Subcutaneous adipose tissue (tissue), 4 donors: ENCODE results near the gene PLOD3. TPM values are rescaled to one million over a fixed set of nuclear protein-coding genes. Genes with fewer than 3 reads are reported as not detected.

Experiments used
- CTCF ChIP-seq: fragments of 450-650 bp; IDR thresholded peaks from one replicate; pipeline ENCODE4 v1.5.1; 2016; ENCODE audit warnings: low read depth, mild to moderate bottlenecking, control low read depth, antibody characterized with exemption, moderate library complexity
- total RNA-seq, 4 donors: library from RNA; depleted of rRNA; stranded (reverse); fragments of >200 nt; gene quantifications; one replicate each; pipeline ENCODE4 v1.1.0, GENCODE V29; 2016

The PLOD3 gene
- total RNA-seq, result 10 to 100 TPM; 35.7 to 45.0 (median 42.6) TPM

DNA sequence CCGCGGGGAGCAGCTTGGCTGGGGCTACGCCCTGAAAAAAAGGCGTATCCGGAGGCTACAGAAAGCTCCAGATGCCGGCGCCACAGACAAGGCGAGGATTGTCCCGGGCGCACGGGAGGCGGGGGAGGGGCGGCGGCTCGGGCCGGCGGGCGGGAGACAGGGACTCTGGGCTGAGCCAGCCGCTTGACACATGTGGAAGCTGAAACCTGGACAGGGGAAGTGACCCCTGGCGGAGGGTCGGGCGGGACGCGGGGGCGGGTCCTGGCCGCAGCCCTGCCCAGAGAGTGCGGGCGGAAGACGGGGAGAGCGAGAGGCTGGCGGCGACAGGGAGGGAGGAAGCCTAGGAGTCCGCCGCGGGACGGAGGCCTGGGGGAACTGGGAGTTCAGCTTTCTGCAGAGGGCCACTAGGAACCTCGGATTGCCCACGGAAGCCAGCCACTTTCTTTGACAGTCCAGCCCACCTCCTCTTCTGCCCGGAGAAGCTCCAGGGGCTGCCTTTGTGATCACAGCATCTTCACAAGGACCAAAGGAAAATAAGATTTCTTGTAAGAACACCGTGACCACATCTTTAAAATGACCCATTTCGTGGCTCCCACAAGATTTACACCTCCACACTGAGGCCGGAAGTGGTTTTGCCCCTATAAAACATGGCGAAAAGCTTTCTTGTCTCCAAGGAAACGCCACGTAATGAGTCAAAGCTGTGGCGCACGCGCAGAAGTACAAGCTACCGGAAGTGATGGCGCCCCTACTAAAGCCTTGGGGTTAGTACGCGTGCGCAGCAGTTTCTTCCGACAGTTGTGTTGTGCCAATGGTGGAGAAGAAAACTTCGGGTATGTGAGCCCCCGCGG is at the start of gene PLOD3, which contains the start of gene ZNHIT1:
Gene PLOD3 (minus strand): TSS at position 194 of the 848 bp plus-strand sequence. CDS start 307 bp downstream, outside the sequence.
Gene ZNHIT1 (plus strand): TSS at position 778 of the 848 bp plus-strand sequence. CDS start 31 bp downstream, at position 809.
- no peak for TF ChIP-seq CTCF

DNA sequence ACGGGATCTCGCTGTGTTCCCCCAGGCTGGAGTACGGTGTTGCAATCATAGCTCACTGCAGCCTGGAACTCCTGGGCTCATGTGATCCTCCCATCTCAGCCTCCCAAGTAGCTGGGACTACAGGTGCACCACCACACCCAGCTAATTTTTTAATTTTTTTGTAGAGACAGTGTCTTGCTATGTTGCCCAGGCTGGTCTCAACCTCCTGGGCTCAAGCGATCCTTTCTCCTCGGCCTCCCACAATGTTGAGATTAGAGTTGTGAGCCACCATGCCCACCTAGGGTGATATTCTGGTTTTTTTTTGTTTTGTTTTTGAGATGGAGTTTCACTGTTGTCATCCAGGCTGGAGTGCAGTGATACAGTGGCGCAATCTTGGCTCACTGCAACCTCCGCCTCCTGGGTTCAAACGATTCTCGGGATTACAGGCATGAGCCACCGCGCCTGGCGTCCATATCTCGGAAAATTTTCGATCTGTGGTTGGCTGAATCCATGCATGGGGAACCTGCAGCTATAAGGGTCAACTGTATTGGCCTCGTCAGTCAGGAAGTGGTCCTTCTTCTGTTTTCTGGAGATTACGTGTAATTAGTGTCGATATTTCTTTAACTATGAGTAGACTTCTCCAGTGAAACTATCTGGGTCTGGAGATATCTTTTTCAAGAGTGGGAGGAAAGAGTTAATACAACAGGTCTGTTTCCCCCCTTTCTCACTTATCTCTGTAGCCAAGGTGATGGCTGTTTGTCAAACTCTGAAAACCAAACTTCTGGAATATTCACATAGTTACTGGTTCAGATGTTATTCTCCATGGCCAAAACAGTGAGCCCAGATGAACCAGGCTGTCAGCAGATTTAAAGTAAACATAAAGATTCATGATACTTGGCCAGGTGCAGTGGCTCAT is 48.5 kb upstream of the PLOD3 start:
- TF ChIP-seq CTCF, result no peak

DNA sequence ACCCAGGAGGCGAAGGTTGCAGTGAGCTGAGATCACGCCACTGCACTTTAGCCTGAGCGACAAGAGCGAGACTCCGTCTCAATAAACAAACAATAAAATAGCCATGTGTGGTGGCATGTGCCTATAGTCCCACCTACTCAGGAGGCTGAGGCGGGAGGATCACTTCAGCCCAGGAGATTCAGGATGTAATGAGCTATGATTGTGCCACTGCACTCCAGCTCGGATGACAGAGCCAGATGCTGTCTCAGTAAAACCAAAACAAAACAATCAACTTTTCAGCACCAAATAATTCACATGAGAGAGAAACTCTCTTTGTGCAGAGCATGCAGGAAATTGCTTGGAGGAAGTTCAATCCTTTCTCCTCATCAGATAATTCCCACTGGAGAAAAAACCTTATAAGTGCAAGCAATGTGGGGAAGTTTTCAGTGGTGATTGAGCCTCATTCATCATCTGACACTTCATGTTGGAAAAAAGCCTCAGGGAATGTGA is 40.9 kb upstream of the PLOD3 start:
- no peak for TF ChIP-seq CTCF

- no peak for TF ChIP-seq CTCF
These were observed 38.4 kb upstream of the PLOD3 start for GRCh38 chr7:101255796-101256195.

DNA sequence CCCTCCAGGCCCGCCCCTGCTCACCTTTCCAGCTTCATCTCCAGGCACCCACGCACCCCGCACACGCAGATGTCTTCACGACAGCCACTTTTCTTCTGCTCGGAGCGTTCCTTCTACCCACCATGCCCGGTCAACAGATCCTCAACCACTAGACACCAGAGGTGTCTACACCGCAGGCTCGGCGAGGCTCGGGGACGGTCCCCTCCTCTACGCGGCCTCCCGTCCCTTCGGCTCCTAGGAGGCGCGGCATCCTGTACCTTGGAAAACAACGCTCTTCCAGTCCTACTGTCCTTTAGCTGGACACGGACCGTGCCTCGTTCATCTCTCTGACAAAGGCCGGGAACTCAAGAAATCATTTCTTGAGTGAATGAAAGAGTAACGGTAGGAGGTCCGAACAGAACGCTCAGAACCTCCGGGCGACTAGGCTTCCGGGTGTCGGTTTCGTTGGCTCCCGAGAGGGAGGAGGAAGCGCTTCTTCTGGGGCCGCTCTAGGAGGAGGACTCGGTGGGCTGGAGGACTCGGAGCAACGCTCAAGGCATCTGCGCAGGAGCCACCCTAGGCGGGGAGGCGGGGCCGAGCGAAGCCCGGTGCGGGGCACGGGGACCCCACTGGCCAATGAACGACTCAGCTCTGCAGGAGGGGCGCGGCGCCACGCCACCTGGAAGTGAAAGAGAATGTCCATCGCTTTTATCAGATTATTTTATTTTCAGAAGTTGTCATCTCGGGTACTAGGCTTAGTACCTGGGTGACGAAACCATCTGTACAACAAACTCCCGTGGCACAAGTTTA is 34.7 kb upstream of the PLOD3 start:
- no peak for TF ChIP-seq CTCF

- no peak for TF ChIP-seq CTCF
These were observed 32.9 kb upstream of the PLOD3 start for GRCh38 chr7:101250324-101250723.
